ENCODE measurements around the gene THADA.

THADA gene

DNA sequence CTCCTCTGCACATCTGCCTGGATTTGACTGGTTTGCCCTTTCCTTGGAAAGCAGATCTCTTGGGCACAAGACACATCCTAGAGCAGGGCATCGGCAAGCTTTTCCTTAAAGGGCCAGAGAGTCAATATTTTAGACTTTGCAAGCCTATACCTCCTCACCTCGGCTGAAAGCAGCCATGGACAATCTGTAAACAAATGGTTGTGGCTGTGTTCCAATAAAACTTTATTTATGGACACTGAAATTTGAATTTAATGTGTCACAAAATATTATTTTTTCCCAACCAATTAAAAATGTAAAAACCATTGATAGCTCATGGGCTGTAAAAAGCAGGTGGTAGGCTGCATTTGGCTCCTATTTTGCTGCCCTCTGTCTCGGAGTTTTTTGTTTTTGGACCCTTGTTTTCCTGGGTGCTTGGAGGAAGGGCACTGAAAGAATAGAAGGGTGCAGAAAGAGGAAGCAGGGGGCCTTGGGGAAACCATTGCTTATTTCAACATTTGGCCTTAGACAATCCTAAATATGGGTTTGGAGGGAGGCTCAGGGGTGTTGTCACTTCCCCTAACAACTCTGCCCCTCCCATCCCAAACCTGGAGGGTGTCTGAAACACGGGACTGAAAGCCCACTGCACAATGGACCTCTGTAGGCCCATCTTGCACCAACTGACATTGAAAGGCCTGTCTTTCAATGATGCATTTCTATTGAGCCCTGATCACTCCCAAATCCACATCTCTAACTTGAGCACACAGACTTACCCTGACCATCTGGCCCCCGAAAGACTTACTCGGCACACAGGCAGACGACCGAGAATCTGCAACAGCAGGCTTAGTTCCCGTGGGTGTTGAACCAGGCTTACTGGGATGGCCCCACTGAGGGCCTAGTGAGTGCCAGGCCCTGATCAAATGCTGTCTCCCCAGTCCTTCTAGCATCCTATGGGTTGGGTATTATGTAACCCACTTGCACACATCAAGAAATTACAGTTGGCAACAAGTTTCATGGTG lies 362.3 kb downstream of the THADA start:
- no peak for DNase-seq

DNA sequence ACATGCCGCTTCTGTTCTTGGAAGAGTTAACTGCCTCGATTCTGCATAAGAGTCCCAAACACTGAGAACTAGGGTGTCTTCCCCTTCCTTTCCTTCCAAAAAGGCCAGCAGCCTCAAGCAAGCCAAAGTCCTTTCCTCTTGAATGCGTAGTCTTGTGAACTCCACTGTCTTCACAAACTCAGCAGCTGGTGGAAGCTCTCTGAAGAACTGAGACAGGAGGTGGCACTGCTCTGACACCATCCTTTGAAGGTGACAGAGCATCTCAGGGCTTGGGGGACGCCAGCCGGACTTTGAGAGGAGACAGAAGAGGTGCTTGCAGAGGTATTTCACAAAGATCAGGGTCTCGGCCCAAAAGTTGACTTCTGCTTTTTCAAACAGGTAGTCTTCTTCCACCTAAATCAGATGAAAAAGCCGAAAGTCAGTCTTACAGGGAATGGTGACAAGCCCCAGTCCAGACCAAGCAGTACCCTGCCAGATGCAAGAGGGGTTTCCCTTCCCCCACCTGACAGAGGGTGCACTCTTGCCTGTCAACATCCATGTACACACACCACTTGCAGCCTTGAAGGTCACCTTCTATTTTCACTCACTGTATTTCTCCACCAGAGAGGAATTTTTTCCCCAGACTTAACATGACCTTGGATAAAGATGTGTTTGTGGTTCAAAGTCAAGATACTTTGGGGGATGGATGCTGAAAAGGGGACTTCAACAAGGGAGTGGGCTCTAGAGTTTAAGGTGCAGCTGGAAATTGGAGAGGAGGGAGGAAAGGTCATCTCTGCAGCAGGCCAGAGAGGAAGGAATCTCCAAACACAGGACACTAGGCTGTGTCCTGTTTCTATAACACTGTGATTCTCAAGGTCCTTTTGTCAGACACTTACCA lies 364.6 kb downstream of the THADA start:
- DNase-seq: no peak

DNA sequence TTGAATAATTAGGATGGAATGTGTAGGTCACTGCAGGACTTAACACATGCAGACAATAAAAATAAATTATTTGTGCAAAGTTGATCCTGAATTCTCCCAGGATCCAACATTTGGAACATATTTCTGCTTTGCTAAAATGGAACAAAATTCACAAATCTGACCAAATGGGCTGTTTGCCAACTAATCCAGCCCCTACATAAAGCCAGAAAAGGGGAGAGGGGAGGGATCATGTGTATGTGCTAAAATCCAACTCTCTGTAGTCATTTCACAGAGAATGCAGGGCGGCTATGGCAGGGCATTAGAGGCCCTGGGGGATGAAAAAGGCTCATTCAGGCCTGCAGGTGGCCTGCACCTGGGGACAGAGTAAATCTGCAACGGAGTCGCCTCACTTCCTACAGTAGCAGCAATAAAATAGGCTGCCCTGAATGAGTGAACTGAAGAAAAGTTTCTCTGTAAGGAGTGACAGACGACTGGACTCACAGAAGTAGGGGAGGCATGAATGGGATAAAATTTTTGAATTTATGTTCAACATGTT lies 365.4 kb downstream of the THADA start:
- no peak for DNase-seq

DNA sequence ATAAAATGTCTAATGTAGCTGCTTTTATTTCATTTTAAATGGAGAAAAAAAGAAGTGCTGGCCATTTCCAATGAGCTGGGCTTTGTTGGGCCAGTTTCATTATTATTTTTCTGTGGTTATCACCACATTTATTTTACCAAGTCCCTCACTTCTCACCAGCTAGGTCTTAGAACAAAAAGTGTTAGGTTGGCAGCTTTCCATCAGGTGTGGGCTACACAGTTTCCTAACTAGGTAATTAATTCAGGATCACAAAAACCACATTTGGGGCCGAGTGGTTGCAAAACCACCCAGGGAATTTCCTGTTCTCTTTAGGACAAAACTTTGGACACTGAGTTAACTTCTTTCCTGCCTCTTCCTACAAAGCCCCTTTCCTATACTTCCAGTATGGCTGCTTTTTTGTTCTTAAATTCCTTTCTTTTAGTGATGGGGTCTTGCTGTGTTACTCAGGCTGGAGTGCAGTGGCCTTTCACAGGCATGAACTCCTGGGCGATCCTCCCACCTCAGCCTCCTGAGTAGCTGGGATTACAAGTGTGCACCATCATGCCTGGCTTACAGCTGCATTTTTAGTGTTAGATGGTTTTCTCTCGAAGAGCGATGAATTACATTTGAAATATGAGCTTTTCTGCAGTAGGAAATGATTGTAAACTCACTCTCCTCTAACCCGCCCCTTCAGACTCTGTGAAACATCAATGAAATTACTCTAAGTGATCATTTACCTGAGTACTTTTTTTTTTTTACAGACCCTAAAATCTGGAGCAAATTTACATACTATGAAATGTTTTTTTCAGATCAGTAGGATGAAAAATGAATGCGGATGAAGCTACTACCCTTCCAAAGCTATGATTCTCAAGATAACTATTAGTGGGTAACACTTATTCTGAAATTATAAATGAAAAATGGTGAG lies 366.8 kb downstream of the THADA start:
- peak; percentile 29 for DNase-seq

DNA sequence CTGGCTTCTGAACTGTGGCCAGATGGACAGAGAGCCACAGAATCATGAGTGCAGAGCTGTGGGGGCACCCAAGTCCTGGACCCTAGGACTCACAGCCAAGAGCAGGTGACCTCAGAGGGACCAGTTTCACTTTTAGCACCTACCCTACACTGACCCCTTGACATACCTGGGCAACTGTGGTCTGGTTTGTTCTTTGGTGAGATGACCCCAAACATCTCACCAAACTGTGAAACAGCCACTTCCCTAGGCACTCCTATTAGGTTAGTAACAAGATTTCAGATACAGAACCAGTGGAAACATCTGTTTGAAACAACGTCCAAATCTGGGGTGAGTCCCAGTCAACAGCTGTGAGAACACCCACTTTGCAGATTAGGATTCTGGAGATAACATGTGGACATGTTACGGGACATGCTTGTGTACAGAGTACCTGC lies 367.5 kb downstream of the THADA start:
- no peak for DNase-seq

DNA sequence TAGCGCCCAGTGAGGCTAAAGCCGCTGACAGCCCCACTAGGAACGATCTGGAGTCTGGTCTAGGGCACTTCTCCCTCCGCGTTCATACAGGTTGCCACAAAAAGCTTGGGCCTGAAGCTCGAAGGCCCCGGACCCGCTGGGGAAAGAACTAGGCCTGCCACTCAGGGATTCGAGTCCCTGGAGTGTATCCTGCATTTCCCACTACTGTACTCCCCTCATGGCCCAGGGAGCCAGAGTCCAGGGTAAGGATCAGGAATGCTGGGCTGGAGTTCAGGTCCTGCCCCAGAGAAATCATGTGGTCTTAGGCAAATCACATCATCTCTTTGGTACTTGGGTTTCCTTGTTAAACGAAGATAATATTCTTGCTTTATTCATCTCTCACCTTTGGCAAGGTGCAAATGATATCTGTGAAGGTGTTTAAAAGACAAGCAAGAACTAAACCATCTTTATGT lies 368.0 kb downstream of the THADA start:
- DNase-seq: no peak

DNA sequence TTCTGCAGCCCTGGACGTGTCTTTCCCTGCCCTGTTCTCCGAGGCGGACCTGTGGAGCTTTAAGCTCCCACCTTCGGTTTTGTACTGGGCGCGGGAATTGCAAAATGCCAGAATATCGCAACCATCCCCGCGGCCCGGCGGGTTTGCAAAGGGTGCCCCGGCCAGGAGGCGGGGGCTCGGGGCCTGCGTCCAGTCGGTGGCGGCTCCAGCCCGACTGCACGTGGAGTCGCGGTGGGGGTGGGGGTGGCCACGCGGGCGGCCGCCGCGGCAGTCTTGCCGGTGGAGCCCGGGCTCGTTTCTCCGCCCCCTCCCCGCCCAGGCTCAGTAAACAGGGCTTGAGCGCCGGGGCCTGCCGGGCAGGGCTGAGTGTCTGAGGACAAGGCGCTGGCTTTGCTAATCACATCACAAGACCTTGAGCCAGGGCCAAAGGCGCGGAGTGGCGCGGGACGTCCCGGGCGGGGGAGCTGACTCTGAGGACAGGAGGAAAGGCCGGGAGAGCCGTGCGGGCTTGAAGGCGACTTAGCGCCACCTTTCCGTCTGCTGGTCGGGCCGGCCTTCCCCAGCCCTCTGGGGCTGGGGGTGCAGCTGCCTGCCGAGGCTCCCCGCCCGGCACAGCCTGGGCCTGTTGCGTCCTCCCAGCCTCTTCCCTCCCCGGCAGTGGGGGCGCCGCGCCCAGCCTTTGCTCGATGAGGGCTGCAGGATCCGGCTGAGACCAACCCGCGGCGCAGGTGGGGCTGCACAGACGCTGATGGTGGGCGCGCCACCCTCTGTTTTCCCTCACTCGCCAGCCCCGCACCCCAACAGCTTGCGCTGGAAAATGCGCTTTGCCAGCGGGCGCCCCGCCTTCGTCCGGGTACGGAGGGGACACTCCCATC lies 368.6 kb downstream of the THADA start:
- DNase-seq: peak; percentile 84

DNA sequence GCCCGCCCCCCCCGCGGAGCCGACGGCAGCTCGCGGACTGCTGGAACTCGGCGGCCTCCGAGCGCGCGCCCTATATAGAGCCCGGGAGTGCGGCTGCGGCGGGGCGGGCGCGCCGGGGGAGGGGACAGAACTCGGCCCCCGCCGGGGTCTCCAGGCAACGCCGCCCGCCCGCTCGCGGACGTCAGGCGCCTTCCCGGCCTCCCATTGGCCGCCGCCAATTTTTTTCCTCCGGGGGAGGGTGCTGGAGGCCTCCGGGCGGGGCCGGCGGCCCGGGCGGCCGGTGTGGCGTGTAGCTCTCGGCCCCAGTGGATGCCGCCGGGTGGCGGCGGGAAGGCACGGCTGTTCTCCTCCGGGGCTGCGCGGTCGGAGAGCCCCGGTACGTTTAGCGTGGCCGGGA lies 369.3 kb downstream of the THADA start, which contains the start of gene ZFP36L2:
TSS of gene ZFP36L2 (minus strand) at position 49 of the 397 bp plus-strand sequence. CDS start 291 bp downstream, outside the sequence.
- DNase-seq: peak; percentile 96

DNA sequence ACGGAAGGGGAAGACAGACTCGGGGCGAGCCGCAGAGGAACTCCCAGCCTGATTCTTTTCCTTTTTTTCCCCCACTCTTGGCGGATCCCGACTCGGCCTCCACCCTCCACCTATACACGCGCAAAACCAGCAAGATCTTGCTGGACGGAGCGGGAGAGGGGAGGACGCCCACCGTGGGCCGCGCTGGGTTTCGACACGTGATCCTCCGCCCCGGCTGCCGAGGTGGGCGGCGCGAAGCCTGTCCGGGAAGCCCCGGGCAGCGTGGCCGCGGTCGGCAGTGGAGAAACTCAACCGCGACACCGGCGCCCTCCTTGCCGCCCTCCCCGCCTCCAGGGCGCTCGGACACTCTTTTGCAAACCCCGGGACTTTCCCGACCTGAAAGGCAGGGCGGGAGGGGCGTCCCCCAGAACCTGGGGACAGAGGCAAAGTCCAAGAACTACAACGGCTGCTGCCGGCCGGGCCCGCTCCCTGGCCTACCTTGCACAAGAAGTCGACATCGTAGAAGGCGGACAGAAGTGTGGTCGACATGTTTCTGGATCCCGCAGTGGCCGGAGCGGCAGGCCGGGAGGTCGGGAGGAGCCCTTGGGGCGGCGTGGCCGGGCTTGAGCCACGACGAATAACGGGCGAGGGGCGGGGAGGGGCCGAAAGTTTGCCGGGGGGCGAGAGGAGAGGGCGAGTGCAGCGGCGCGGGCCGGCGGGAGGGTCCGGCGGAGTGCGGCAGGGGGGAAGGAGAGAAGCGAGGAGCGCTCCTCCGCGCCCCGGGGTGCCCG lies 369.9 kb downstream of the THADA start:
- DNase-seq: peak; percentile 84

DNA sequence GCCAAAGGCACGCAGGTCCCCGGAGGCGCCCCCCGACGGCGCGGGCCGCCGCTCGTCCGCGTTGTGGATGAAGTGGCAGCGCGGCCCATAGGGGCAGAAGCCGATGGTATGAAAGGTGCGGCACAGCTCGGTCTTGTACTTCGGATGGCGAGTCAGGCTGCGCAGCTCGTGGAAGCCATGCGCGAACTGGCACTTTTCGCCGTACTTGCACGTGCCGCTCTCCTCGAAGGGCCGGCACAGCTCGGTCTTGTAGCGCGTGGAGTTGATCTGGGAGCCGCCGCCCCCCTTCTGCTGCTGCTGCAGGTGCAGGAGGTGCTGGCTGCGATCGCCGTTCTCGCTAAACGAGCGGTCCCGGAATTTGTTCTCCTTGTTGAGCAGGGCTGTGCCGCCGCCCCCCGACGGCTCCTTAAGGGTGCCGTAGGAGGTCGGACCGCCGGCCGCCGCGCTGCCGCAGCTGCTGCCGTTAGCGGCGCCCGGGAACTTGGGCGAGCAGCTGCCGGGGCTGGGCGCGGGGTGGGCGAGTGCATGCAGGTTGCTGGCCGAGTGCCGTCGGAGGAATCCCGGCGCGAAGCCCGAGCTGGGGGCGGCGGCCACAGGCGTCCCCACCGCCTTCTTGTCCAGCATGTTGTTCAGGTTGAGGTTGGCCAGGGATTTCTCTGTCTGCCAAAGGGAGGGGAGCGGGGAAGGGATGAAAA lies 370.6 kb downstream of the THADA start:
- peak; percentile 75 for DNase-seq

DNA sequence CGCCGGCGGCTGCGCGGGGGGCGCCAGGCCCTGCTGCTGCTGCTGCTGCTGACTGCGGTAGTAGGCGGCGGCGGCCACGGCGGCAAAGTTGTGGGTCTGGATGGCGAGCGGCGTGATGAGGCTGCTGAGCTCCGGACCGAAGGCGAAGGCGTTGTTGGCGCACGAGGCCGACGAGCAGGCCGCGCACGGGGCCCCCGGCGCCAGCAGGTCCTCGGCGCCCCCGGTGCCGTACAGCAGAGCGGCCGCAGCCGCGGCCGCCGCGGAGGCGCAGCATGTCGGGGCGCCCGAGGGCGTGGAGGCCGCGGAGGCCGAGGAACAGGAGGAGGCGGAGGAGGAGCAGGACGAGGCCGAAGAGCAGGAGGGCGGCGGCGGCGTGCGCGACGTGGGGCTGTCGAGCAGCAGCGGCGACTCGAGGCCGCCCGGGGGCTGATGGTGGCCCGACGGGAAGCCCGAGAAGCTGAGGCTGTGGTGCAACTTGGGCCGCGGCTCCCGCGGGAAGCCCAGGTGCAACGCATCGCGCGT lies 371.2 kb downstream of the THADA start:
- DNase-seq: peak; percentile 60

DNA sequence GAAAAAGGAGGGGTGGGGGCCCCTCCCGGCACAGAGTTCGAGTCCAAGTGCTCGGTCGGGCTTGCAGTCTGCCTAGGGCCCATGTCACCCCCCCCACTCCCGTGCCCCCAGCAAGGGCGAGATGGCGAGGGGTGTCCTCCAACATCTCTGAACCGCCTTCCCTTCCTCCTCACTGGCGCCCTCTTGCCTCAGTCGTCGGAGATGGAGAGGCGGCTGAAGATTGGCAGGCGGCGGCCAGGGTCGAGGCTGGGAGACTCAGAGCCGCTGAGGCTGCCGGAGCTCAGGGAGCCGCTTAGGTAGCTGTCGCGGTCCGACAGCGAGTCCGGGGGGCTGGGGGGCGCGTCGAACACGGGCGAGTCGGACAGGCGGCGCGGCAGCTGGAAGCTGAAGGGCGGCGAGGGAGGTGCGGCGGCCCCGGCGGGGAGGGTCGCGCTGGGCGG lies 371.7 kb downstream of the THADA start:
- DNase-seq: peak; percentile 79

DNA sequence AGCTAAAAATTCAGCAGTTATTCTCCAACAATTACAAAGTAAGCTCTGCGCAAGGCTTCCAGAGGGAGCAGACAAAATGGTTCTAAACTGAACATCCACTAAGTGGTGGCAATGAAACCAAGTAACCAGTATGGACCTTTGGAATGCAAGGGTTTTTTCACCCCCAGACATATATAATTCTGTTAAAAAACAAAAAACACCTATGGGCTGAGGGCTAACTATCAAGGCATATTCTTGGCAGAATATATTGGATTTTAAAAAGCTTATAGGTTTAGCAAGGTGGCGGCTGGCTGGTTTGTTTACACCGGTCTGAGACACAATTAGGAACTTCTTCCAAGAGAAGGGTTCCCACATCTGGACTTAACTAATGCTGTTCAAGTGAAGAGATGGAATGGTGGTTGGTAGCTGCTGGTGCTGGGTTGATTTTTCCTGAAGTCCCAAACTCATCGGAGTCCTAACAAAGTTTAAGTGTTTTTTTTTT lies 372.3 kb downstream of the THADA start:
- DNase-seq: no peak

DNA sequence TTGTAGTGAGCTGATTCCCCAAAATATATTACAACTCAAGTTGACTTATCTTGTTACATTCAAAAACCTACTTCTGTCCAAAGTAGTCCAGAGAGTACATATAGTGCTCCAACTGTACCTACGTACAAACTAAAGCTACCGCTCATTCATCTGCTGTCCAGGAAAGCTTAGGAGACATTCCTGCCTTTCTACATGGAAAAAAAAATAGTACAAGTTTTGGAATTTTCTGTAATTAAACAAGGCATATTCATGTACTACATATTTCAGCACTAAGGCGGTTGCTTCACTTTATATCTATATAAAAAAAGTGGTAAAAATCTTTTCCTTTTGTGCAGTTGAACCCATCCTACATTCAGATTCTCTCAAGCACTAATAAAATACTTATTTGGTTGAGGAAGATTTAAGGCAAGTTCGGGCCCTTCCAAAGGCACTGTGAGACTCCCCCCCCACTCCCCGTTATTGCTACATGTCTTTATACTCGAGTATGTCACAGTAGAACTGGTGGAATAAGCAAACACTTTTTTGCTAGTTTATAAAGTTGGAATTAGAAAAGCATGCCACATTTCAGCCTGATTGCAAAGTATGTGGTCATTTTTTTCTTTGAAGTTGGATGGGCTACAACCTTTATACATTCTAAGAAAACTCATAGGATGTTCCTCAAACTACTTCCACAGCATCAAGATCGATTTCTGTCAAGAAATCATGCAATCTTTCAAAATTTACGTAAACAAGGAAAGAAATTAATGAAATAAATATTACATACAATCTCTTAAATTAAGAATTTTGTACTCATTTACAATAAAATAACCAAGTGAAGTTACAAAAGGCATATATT lies 373.1 kb downstream of the THADA start:
- DNase-seq: no peak

DNA sequence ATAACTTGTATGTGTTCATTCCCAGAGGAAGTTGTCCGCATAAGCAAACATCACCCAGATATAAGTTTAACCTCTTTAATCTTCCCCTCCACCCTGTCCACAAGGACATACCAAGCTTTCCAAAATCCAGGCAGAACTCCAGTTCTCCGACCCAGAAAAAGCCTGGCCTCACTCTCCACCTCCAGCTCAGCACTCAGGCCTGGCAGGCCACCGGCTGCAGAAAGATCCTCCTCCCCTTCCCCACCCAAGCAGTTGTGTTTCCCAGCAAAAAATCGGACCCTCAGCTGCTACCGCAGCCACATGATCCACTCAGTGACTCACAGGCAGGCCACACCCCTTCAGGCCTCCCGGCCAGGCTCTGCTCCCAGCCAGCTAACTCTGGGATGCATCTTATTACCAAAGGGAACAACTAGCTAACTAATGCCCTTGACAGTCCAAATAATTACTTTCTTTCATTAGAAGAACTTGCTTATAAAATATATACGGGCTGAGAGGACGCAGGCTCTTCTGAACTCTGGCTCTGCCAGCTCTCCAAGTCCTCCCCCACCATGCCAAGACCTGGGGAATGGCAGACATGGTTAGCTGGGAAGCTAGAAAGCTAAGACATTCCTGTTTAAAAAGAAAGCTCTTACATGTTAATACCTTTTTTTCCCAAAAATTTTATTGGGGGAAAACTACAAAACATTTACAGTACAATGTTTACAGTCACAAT lies 373.9 kb downstream of the THADA start:
- DNase-seq: peak; percentile 74

DNA sequence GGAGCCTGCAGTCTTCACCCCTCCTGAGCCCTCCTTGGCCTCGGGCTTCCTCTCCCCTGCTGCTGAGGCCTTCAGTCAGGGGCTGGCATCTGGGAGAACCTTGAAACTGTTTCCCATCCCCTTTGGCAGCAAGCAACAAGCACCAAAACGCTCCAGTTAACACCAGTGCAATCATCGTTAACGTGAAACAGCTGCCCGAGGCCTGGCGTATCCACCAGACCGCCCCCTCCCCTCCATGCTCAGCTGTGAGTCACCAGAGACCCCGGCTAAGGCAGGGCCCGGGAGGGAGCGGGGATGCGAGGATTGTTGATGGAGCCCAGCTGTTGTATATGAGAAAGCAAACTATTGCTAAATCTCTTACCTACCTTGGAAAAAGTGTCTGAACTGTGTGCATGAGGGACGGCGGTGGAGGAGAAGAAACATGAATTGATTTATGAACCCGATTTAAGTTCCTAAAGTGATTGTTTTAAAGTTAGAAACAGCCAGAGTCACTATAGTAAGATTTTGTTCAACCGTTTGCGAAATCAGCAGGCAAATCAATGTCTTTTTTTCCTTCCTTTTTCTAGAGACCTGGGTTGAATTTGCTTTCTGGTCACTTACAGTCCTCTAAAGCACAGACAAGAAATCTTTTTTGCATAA lies 374.6 kb downstream of the THADA start:
- DNase-seq: peak; percentile 50

DNA sequence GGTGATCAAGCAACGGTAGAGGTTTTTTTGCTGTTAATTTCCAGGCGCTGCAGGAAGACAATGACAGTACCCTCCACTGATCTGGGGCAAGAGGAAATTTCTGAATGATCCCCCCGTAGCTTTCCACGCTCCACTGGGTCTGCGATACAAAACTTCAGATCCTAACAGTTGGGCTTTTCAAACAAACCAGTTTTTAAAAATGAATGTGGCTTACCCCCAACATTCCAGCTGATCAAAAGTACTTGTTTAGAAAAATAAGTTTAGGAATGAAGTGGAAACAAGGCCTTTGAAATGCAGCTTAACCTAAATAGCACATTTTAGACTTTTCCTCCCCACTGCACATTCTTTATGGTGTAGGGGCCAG lies 375.1 kb downstream of the THADA start:
- no peak for DNase-seq

Data from stimulated activated CD4-positive, alpha-beta T cell treated with anti-CD3 and anti-CD28 coated beads, Interleukin-15, amount 100 ng/mL, for 24 hours (primary cell).